Mammary epithelial cell (primary cell): ENCODE measurements around the gene THBS1.

ENCODE experiments used
- EZH2 ChIP-seq: IDR thresholded peaks from 2 replicates; pipeline ENCODE4 v1.6.1; 2012; ENCODE audit warnings: low read length, inconsistent platforms, borderline replicate concordance
- TF ChIP-seq, protein P1 (sequence below), 2 donors: IDR thresholded peaks in 1 of 2; conservative IDR thresholded peaks in 1 of 2; 2 replicates each; pipeline ENCODE4 v1.5.1; 2011 to 2012; ENCODE audit warnings: inconsistent platforms in 2 of 2, low read length in 2 of 2, mild to moderate bottlenecking in 2 of 2, control low read depth in 1 of 2, low read depth in 1 of 2; ENCODE audit not compliant: insufficient read depth in 1 of 2; ENCODE audit errors: extremely low read depth in 1 of 2

DNA sequence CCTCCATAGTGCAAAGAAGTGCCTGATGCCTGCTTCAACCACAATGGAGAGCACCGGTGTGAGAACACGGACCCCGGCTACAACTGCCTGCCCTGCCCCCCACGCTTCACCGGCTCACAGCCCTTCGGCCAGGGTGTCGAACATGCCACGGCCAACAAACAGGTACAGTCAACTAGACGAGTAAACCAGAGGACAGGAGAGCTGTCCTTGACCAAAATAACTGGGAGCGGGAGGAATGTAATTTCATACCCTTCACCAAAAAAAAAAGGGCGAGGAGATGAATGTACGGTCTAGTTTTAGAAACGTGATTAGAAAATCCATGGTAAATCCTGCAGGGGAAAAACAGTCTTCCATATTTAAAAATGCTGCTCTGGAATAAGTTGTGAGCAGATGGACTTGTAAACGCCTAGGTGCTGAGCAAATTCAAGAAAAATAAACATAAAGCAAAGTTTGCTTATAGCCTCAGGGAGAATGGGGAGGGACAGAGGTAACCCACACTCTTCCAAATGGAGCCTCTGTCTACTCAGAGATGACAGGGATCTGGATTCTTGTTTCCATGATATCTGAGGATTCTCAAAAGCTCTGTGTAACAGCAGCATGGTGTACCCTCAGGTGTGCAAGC is 8.4 kb downstream of the THBS1 start:
- TF ChIP-seq, protein P1, sequence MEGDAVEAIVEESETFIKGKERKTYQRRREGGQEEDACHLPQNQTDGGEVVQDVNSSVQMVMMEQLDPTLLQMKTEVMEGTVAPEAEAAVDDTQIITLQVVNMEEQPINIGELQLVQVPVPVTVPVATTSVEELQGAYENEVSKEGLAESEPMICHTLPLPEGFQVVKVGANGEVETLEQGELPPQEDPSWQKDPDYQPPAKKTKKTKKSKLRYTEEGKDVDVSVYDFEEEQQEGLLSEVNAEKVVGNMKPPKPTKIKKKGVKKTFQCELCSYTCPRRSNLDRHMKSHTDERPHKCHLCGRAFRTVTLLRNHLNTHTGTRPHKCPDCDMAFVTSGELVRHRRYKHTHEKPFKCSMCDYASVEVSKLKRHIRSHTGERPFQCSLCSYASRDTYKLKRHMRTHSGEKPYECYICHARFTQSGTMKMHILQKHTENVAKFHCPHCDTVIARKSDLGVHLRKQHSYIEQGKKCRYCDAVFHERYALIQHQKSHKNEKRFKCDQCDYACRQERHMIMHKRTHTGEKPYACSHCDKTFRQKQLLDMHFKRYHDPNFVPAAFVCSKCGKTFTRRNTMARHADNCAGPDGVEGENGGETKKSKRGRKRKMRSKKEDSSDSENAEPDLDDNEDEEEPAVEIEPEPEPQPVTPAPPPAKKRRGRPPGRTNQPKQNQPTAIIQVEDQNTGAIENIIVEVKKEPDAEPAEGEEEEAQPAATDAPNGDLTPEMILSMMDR (conservative IDR thresholded peaks at IDR 0.05 in 1 of 2, IDR thresholded peaks at IDR 0.05 in 1 of 2; ENCODE audit: extremely low read depth in 1 of 2, insufficient read depth in 1 of 2, low read depth in 1 of 2, low read length in 2 of 2) = no peak
- no peak for TF ChIP-seq EZH2
